ENCODE results near the gene SRGAP2. TPM values are rescaled to one million over a fixed set of nuclear protein-coding genes. Genes with fewer than 3 reads are reported as not detected.
"Not testable (repeated sequence)": the region's sequence is repeated elsewhere in the genome, so short reads cannot be mapped to it uniquely, and the experiment has no call there.

The SRGAP2 gene
- total RNA-seq, 1 donor from 2014 or later: 77.1 TPM

DNA sequence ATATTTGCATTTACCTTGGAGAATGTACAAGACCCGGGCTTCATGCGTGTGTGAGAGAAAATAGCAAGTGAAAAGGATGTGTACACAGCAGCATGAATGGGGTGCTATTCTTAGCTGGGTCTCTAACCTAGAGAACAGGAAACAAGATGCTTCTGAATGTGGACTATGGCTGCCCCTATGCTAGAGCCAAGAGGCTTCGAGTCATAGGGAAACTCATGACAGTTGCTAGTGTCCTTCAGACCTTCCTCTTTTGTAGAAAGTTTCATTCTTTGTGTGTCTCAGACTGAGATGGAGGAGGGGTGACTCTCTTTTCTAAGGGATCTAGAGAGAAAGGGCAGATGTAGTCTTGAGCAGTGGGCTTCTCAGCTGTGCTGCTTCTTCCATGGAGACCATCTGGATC lies 40.0 kb downstream of the SRGAP2 start:
- peak; percentile 90 for ATAC-seq
- H3K4me3 ChIP-seq; H3K9me3 ChIP-seq; intact Hi-C loops (cut with DNase I); H3K36me3 ChIP-seq; H3K27me3 ChIP-seq; DNase-seq; H3K4me1 ChIP-seq; H3K27ac ChIP-seq: not testable (repeated sequence)

DNA sequence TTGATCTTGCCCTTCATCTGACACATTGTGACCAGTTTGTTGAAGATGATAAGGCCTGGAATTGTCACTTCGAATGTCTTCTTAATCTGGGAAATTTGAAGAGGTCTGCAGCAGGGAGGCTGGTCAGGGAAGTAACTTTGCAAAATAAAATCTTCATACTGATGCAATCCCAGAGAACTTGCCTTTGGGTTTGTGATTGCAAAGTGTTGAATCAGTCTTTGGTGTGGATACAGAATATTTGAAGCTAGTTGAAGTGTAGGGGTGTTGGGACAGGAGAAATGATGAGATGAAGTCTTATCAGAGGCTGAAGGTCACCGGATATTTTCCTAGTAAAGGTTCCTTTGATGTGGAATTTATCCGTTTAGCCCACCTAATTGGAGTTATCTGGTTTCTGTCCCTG lies 42.1 kb downstream of the SRGAP2 start:
- H3K9me3 ChIP-seq; H3K27ac ChIP-seq; H3K4me3 ChIP-seq; ATAC-seq; intact Hi-C loops (cut with DNase I); DNase-seq; H3K36me3 ChIP-seq; H3K27me3 ChIP-seq; H3K4me1 ChIP-seq: not testable (repeated sequence)

DNA sequence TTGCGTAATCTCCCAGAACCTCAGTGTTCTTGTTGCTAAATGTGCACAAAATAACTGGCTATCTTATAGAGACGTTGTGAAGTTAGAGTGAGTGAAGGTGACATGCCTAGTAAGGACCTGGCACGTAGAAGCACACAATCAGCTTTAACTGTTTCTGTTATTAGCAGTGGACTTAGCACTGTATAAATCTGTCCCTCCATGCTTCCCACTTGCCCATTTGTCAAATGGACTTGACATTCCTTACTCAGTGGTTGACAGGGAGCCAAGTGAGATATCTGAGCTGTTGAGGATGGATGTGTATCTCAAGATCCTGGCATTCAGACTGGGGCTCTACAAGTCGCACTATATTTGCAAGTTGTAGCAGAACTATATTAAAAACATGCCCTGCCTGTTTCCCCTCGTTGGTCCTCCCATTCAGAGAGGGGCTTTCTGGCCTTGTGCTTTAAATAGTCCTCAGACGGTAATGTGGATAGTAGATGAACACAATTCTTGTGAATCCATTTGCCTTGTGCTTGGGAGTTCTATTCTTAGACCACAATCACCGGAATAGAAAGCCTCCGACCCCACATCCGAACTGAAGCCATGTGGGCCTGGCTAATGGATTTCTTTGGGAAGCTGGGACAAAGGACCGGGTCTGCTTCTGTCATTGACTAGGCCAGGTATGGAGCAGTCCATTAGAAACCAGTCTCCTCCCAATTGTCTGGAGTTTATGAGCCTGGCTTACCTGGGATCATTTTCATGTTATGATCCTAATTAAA lies 43.0 kb downstream of the SRGAP2 start:
- H3K4me3 ChIP-seq; intact Hi-C loops (cut with DNase I); ATAC-seq; H3K4me1 ChIP-seq; H3K9me3 ChIP-seq; H3K27ac ChIP-seq; H3K27me3 ChIP-seq; H3K36me3 ChIP-seq; DNase-seq: not testable (repeated sequence)

DNA sequence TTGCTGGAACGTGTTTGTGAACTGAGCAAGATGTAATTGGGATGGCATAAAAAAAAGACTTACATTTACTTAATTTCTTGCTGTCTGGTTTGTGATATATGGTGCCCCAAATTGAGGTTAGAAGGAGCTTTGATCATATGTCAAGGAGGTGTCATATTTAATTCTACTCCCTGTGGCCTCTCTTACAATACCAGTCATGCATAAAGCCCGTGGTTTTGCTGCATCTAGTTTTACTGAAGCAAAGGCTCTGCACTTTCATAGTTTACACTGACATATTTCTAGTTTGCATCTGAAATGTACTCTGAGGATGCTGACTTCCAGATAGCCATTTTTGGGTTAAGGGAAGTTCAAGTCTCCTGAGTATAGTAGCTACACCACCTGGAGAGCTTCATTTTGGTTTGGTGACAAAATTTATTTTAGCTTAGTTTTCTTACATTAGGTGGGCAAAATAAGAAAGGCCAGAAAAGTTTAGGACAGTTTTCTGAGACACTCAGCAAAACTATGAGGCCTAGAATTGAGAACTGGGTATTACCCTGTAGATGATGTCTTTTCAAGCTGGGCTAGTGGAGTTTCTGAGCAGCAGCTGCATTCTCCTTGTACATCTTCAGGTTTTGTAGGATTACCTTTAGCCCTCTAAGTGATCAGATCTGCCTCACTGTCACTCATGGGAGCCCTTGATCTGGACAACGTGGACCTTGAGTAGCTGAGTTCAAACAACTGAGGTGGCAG lies 47.8 kb downstream of the SRGAP2 start:
- H3K27ac ChIP-seq; DNase-seq; ATAC-seq; H3K27me3 ChIP-seq; H3K4me1 ChIP-seq; H3K4me3 ChIP-seq; intact Hi-C loops (cut with DNase I); H3K36me3 ChIP-seq; H3K9me3 ChIP-seq: not testable (repeated sequence)

DNA sequence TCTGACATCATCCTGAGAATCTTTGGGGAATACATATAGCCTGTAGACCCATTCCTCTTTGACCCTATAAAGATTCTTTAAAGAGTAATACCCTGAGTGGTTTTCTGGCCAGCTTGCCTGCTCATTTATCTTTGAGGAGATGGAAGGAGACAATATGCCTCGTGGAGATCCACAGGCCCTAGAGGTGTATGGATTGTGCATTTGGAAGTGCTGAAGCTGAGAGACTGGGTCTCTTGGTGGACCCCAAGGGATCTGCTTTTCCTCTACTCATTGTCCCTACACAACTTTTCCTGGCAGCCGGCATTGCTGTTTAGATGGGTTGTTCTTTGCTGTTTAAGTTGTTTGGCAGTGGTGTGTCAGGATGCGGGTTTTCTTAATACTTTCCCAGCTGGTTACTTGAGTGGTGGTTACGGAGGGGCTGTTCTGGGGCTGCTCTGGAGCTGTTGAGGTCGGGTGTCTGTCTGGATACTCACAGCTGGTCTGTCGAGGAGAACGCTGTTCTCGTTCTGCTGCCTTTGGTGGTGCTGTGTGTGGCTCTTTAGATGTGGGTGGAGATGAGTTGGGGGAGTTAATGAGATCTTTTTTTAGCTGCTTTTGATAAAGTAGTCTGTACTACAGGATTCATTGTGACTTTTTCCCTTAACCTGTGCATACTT lies 49.5 kb downstream of the SRGAP2 start:
- H3K9me3 ChIP-seq; H3K4me3 ChIP-seq; ATAC-seq; H3K27ac ChIP-seq; H3K27me3 ChIP-seq; H3K4me1 ChIP-seq; DNase-seq; H3K36me3 ChIP-seq; intact Hi-C loops (cut with DNase I): not testable (repeated sequence)

Other genes starting within 250 kb of the SRGAP2 start
- 7.0 TPM for gene RAB7B, start 200.1 kb upstream of the SRGAP2 start, total RNA-seq
- 85.8 TPM for gene CTSE, start 179.6 kb upstream of the SRGAP2 start, total RNA-seq
- 17.3 TPM for gene RHEX, start 150.4 kb upstream of the SRGAP2 start, total RNA-seq
- gene AVPR1B, start 86.2 kb upstream of the SRGAP2 start, total RNA-seq: not detected
- 4.4 TPM for gene FAM72A, start 702 bp upstream of the SRGAP2 start, total RNA-seq